GM21786 (cell line): ENCODE data around the gene COLGALT1.
"Not testable (repeated sequence)": the region's sequence is repeated elsewhere in the genome, so short reads cannot be mapped to it uniquely, and the experiment has no call there.

Experiments used
- ATAC-seq: cut with Tn5 transposase; IDR thresholded peaks from one replicate; pipeline ENCODE4 v1.9.1; 2021; ENCODE audit not compliant: unreplicated experiment

The COLGALT1 gene

GRCh38 chr19:17532557-17532956 lies 22.9 kb upstream of the COLGALT1 start:
- ATAC-seq: no peak

GRCh38 chr19:17534767-17535166 lies 20.7 kb upstream of the COLGALT1 start:
- ATAC-seq: no peak

GRCh38 chr19:17536955-17537354 lies 18.5 kb upstream of the COLGALT1 start:
- no peak for ATAC-seq

- ATAC-seq: no peak
Measured at GRCh38 chr19:17538684-17539237, 16.7 kb upstream of the COLGALT1 start.

- no peak for ATAC-seq
Measured at GRCh38 chr19:17539238-17540117, 16.0 kb upstream of the COLGALT1 start.

- ATAC-seq: no peak
Measured at GRCh38 chr19:17540174-17540573, 15.3 kb upstream of the COLGALT1 start.

GRCh38 chr19:17541184-17541759 lies 14.2 kb upstream of the COLGALT1 start:
- ATAC-seq: no peak

GRCh38 chr19:17542042-17542441 lies 13.4 kb upstream of the COLGALT1 start:
- no peak for ATAC-seq

GRCh38 chr19:17542793-17543582 lies 12.5 kb upstream of the COLGALT1 start:
- no peak for ATAC-seq

GRCh38 chr19:17543986-17544385 lies 11.5 kb upstream of the COLGALT1 start:
- no peak for ATAC-seq

GRCh38 chr19:17544418-17544817 lies 11.0 kb upstream of the COLGALT1 start:
- no peak for ATAC-seq

- ATAC-seq: no peak
Measured at GRCh38 chr19:17548145-17548544, 7.3 kb upstream of the COLGALT1 start.

- ATAC-seq: no peak
Measured at GRCh38 chr19:17549085-17549740, 6.2 kb upstream of the COLGALT1 start.

- ATAC-seq: no peak
Measured at GRCh38 chr19:17550076-17550667, 5.3 kb upstream of the COLGALT1 start.

- ATAC-seq: not testable (repeated sequence)
Measured at GRCh38 chr19:17552735-17553134, 2.7 kb upstream of the COLGALT1 start.

- no peak for ATAC-seq
Measured at GRCh38 chr19:17553256-17553655, 2.2 kb upstream of the COLGALT1 start.

GRCh38 chr19:17554968-17555479 lies 425 bp upstream of the COLGALT1 start:
- ATAC-seq: no peak

GRCh38 chr19:17555929-17556813 lies 722 bp downstream of the COLGALT1 start:
- ATAC-seq: peak; percentile 17

GRCh38 chr19:17556995-17557394 lies 1.5 kb downstream of the COLGALT1 start:
- ATAC-seq: no peak
